GM18909 (cell line): ENCODE measurements around the gene GIMAP5.
"Not testable (repeated sequence)": the region's sequence is repeated elsewhere in the genome, so short reads cannot be mapped to it uniquely, and the experiment has no call there.

Experiments
- ATAC-seq: cut with Tn5 transposase; IDR thresholded peaks from one replicate; pipeline ENCODE4 v1.9.1; 2021; ENCODE audit warnings: mild to moderate bottlenecking; ENCODE audit not compliant: unreplicated experiment, poor library complexity

The GIMAP5 gene

GRCh38 chr7:150766334-150766709 lies 29.1 kb downstream of the GIMAP5 start:
- ATAC-seq, result no peak

GRCh38 chr7:150769768-150770167 lies 32.5 kb downstream of the GIMAP5 start:
- no peak for ATAC-seq

- not testable (repeated sequence) for ATAC-seq
These were observed 36.9 kb downstream of the GIMAP5 start for GRCh38 chr7:150774131-150774530.

- no peak for ATAC-seq
These were observed 41.0 kb downstream of the GIMAP5 start for GRCh38 chr7:150778014-150778737.

GRCh38 chr7:150778738-150779301 lies 41.6 kb downstream of the GIMAP5 start:
- no peak for ATAC-seq

- no peak for ATAC-seq
These were observed 43.1 kb downstream of the GIMAP5 start for GRCh38 chr7:150780292-150780691.

- ATAC-seq, result no peak
These were observed 43.9 kb downstream of the GIMAP5 start for GRCh38 chr7:150781103-150781502.

- no peak for ATAC-seq
These were observed 44.7 kb downstream of the GIMAP5 start for GRCh38 chr7:150781961-150782360.

- ATAC-seq, result no peak
These were observed 47.0 kb downstream of the GIMAP5 start for GRCh38 chr7:150784120-150784736.

- no peak for ATAC-seq
These were observed 47.7 kb downstream of the GIMAP5 start for GRCh38 chr7:150784954-150785353.

- ATAC-seq, result no peak
These were observed 50.4 kb downstream of the GIMAP5 start for GRCh38 chr7:150787321-150788281.

- no peak for ATAC-seq
These were observed 51.5 kb downstream of the GIMAP5 start for GRCh38 chr7:150788474-150789269.

- ATAC-seq, result no peak
These were observed 53.3 kb downstream of the GIMAP5 start for GRCh38 chr7:150790416-150791075.

- no peak for ATAC-seq
These were observed 54.1 kb downstream of the GIMAP5 start for GRCh38 chr7:150791304-150791703.

GRCh38 chr7:150791746-150792452 lies 54.7 kb downstream of the GIMAP5 start:
- ATAC-seq, result no peak
